Activated CD4-positive, alpha-beta T cell treated with anti-CD3 and anti-CD28 coated beads for 36 hours (primary cell): ENCODE data around the gene RNF166. TPM values are rescaled to one million over a fixed set of nuclear protein-coding genes. Genes with fewer than 3 reads are reported as not detected.

ENCODE experiments used
- ATAC-seq: fragments of 200-7000 bp; cut with Tn5 transposase; one replicate; pipeline ENCODE4 v1.10.0; 2021; ENCODE audit warnings: mild to moderate bottlenecking, moderate library complexity
- CTCF ChIA-PET: fragments of 350-600 bp; sonication (Branson Sonifier 250); formaldehyde crosslinking; loops from one replicate; lab custom pipeline; 2021; ENCODE audit warnings: antibody characterized with exemption; lab: Charles Lee
- POLR2A ChIA-PET: fragments of 350-600 bp; sonication (Branson Sonifier 250); formaldehyde crosslinking; loops from one replicate; lab custom pipeline; 2021; ENCODE audit warnings: antibody characterized with exemption, inconsistent platforms; lab: Charles Lee
- DNase-seq: peaks from one replicate; pipeline ENCODE4 v3.0.0-alpha.2; 2020
- H3K27ac Mint-ChIP-seq: one replicate; pipeline ENCODE4 v1.8.0; 2021; ENCODE audit warnings: mixed read lengths
- H3K27me3 Mint-ChIP-seq: one replicate; pipeline ENCODE4 v1.8.0; 2021; ENCODE audit warnings: mixed read lengths
- H3K36me3 Mint-ChIP-seq: one replicate; pipeline ENCODE4 v1.8.0; 2021; ENCODE audit warnings: low read depth, mixed read lengths
- H3K4me1 Mint-ChIP-seq: one replicate; pipeline ENCODE4 v1.8.0; 2021; ENCODE audit warnings: mixed read lengths
- H3K4me3 Mint-ChIP-seq: one replicate; pipeline ENCODE4 v1.8.0; 2021; ENCODE audit warnings: mild to moderate bottlenecking, moderate library complexity, mixed read lengths
- H3K9me3 Mint-ChIP-seq: one replicate; pipeline ENCODE4 v1.8.0; 2021; ENCODE audit warnings: low read depth, mixed read lengths
- intact Hi-C, 2 experiments: fragments of 100-400 bp; cut with DNase I in 1 of 2; cut with micrococcal nuclease in 1 of 2; formaldehyde crosslinking; loops; one replicate each; pipeline versions ENCODE4 v1.14.2 to v1.15.1; 2022 to 2024; cut with DNase I, micrococcal nuclease
- total RNA-seq, 2 experiments: library from RNA; stranded (reverse); gene quantifications; one replicate each; pipeline ENCODE4 v1.2.3, GENCODE V29; 2021

RNF166 gene
- total RNA-seq, 2 experiments from 2014 or later = 44.0 to 49.7 TPM

DNA sequence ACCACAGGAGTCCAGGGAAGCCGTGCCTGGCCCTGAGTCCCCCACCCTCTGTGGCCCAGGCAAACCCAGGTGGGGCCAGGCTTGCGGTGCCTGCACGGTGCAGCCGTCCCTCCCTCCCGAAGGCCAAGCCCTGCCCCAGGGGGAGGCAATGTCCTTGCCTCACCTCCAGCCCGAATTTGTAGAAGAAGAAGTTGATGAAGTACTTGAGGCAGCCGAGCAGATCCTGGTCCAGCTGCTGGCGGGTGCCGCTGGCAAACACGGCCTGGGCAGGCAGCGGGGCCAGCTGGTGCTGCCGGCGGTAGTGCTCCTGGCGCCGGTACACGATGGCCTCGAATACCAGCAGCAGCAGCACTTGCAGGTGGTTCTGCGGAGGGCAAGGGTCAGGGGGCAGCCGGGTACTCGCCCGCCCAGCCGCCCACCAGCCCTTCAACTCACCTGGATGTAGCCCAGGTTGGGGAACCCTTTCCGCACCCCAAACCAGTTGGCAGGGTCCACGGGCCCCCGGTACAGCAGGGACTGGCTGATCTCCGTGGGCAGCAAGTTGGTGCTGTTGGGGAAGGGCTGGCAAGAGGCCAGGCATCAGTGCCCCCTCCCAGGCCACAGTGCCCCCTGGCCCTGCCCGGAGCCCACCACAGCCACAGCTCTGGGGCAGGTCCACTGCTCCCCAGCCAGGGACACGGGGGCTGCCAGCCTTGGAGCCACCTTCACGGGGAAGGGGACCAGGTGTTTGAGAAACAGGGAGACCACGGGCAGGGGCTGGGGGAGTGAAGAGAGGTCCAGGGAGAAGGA is 26.2 kb upstream of the RNF166 start:
- intact Hi-C loops = no loop called here
- Mint-ChIP-seq H3K27me3 (no peaks in the 10 kb centered on the region), H3K36me3 (peaks cover 15% of the 10 kb centered on the region), H3K4me3 (no peak overlapping the region), H3K27ac (no peak overlapping the region), H3K4me1 (no peaks in the 10 kb centered on the region), H3K9me3 (no peaks in the 10 kb centered on the region)
- DNase-seq (no peak), ATAC-seq (no peak)
- ChIA-PET POLR2A (no interaction called here), CTCF (no interaction called here)

DNA sequence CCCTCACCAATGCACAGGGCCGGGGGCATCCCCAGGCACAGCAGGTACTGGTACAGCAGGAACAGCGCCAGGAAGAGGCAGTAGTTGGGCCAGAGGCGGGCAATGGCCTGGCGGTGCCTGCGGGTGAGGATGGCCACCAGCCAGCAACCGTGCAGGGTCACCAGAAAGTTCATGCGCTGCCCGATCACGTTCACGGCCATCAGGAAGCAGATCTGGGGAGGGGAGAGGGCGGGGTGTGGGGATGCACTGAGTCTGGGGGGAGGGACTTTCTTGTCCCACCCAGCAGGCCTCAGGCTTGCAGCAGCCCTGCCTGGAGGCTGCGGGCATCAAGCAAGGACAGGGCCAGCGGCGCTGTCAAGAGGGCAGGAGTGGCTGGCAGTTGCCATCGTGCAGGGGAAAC is 25.5 kb upstream of the RNF166 start:
- ChIA-PET POLR2A (no interaction called here), CTCF (no interaction called here)
- no peak for DNase-seq
- H3K4me1 Mint-ChIP-seq = no peaks in the 10 kb centered on the region
- H3K27ac Mint-ChIP-seq = no peak overlapping the region
- no peaks in the 10 kb centered on the region for H3K9me3 Mint-ChIP-seq
- peaks cover 15% of the 10 kb centered on the region for H3K36me3 Mint-ChIP-seq
- no peak overlapping the region for H3K4me3 Mint-ChIP-seq
- no peak for ATAC-seq
- H3K27me3 Mint-ChIP-seq = no peaks in the 10 kb centered on the region
- intact Hi-C loops = no loop called here

DNA sequence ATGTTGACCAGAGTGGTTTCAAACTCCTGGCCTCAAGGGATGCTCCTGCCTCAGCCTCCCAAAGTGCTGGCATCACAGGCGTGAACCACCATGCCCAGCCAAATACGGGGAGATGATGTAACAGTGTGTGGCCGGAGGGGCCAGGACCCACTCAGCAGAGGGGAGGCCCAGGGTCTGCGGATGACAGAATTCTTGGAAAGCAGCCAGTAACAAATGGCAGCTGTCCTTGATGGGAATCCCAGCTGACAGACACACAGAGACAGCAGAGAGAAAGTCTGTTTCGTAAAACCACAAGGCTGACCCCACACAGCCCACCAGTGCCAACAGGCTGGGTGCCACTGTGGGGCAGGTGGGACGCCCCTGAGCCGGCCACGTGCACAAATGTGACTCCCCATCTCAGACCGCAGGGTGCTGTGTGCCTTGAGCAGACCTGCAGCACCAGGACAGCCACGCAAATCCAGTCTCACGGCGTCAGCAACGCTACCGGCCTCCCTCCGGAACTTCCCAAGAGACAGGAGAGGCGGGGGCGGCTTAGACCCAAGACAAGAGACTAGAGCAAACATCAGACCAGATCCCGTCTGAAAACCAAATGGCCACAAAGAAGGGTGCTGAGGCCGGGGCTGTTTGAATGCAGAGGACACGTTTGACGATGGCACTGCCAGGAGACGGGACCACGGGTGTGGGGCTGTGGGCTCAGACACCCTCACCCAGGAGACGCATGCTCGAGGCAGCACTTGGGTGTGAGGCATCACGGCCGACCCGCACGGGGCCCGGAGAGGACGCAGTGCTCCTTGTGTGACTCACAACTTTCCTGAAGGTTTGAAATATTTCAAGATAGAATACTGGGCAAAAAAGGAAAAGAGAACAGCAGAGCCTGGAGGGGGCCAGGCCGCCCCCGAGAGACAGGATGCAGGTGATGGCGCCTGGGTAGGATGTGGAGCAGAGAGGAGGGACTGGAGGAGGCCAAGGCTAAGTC is 24.7 kb upstream of the RNF166 start:
- ChIA-PET CTCF (no interaction called here), POLR2A (no interaction called here)
- intact Hi-C loops = no loop called here
- Mint-ChIP-seq H3K36me3 (peaks cover 17% of the 10 kb centered on the region), H3K9me3 (no peaks in the 10 kb centered on the region), H3K4me1 (no peaks in the 10 kb centered on the region), H3K27me3 (no peaks in the 10 kb centered on the region), H3K4me3 (no peak overlapping the region), H3K27ac (no peak overlapping the region)
- DNase-seq = no peak
- ATAC-seq = no peak

DNA sequence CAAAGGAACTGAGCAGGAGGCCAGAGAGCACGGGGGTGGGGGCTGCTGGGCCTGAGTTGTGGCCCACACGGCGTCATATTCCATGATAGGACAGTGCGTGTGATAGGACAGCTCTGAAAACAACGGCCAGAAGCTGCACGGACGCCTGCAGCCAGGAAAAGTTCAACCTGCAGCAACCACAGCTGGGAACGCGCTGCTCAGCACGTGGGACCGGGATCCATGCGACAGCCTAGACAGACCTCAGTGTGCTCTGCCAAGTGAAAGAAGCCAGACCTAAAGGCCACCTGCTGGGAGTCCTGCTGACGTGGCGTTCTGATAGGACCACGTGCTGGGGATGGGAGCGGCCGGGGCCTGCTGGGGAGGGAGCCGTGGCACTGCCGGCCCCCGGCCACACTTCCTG is 21.7 kb upstream of the RNF166 start:
- no peaks in the 10 kb centered on the region for H3K9me3 Mint-ChIP-seq
- H3K27me3 Mint-ChIP-seq = no peaks in the 10 kb centered on the region
- CTCF ChIA-PET = no interaction called here
- POLR2A ChIA-PET = no interaction called here
- intact Hi-C loops = no loop called here
- no peak overlapping the region for H3K4me3 Mint-ChIP-seq
- no peaks in the 10 kb centered on the region for H3K4me1 Mint-ChIP-seq
- no peak overlapping the region for H3K27ac Mint-ChIP-seq
- ATAC-seq = no peak
- peaks cover 13% of the 10 kb centered on the region for H3K36me3 Mint-ChIP-seq
- no peak for DNase-seq

DNA sequence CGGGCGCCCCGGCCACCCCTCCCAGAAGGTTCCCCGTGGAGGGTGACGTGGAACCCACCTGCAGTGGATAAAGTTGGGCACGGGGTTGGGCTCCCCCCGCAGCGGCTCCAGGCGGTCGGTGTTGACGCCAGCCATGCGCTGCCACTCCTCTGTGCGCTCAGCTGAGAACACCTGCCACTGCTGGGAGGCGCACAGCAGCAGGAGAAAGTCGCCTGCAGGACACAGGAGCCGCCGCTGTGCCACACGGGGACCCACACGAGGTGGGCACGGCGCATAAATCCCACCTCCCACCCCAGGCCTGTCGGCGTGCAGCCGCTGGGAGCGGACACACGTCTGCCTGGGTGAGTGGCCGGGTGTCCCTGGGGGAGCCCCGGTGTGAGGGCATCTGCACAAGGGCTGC is 20.8 kb upstream of the RNF166 start:
- DNase-seq = no peak
- CTCF ChIA-PET = no interaction called here
- intact Hi-C loops = no loop called here
- Mint-ChIP-seq H3K36me3 (peaks cover 16% of the 10 kb centered on the region), H3K9me3 (no peaks in the 10 kb centered on the region), H3K27ac (no peak overlapping the region), H3K4me3 (no peak overlapping the region), H3K27me3 (no peaks in the 10 kb centered on the region), H3K4me1 (no peaks in the 10 kb centered on the region)
- ATAC-seq = no peak
- POLR2A ChIA-PET = no interaction called here

DNA sequence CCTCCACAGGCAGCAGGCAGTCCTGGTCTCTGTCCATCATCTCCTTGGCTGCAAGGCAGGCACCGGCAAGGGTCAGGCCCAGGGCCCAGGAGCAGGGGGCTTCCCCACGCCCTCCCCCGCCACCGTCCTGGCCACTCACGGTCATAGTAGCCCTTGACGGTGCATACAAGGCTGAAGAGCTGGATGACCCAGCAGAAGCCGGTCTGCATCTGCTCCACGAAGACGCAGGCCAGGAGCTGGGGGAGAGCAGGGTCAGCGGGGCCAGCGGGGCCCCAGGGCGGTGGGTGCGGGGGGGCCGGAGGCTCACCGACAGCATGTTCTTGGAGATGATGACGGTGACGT is 20.2 kb upstream of the RNF166 start:
- intact Hi-C loops = no loop called here
- ATAC-seq (no peak), DNase-seq (no peak)
- Mint-ChIP-seq H3K4me3 (no peak overlapping the region), H3K27ac (no peak overlapping the region), H3K9me3 (no peaks in the 10 kb centered on the region), H3K27me3 (no peaks in the 10 kb centered on the region), H3K36me3 (peaks cover 14% of the 10 kb centered on the region), H3K4me1 (no peaks in the 10 kb centered on the region)
- CTCF ChIA-PET = no interaction called here
- POLR2A ChIA-PET = no interaction called here

DNA sequence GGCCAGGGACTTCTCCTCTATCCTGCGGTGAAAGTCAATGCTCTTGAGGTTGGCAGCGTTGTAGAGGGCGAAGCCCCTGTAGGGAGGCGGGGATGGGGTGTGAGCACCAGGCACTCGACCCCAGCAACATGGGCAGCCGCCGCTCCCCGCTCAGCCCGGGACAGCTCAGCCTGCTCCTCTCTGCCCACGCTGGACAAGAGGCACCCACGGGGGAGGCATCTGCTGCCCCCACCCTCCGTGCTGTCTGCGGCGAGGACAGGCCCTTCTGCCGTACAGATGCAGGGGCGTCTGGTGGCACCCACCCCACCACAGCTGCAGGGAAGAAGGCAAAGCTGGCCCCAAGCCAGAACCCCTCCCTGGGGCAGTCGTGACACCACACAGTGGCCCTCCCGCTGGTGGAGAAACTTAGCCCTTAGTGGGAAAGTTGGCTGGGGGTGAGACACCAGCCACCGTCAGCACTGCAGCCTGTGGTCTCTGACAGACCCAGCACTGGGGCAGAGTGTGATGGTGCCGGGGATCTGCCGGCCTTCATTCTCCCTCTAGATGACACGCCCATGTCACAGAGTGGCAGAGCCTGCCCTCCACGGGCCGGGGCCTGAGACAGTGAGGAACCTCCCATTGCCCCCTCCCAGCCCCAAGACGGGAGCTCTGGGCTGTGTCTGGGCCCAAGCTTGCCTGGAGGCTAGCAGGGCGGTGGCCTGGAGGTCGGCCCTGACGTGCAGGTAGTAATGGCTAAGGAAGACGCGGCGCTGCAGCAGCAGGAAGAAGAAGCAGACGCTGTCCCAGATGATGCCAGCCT is 19.6 kb upstream of the RNF166 start:
- ChIA-PET POLR2A (no interaction called here), CTCF (no interaction called here)
- no peak overlapping the region for H3K4me3 Mint-ChIP-seq
- intact Hi-C loops = no loop called here
- H3K9me3 Mint-ChIP-seq = no peaks in the 10 kb centered on the region
- H3K36me3 Mint-ChIP-seq = peaks cover 9% of the 10 kb centered on the region
- H3K27ac Mint-ChIP-seq = no peak overlapping the region
- no peaks in the 10 kb centered on the region for H3K4me1 Mint-ChIP-seq
- ATAC-seq (no peak), DNase-seq (no peak)
- H3K27me3 Mint-ChIP-seq = no peaks in the 10 kb centered on the region

DNA sequence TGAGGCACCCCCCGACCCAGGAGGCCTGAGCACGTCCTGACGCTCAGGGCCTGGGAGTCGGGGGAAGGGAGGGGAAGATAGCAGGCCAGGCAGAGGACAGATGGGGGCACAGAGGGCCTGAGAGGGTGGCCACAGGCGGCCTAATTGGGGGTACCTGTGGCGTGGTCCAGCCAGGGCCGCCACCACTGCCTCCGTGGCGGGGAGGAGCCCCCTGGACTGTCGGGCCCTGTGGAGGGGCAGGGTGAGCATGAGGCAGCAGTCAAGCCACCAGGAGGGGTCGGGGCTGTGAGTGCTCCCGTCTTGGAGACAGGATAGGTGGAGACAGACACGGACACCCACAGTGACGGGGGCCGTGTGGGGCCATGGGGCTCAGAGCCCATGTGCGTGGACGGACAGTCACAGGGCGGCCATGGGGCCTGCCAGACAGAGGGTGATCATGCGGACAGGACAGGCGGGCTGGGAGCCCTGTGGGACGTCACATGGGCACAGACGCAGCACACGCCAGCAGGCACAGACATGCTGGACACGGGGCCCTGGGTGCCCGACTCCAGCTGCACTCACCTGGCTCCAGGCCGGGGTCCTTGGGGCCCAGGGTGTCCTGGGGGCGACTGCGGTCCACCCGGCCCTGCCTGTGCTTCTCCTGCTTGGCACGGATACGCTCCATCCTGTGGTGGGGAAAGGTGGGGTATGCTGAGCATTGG is 18.8 kb upstream of the RNF166 start:
- Mint-ChIP-seq H3K4me1 (no peaks in the 10 kb centered on the region), H3K27ac (no peak overlapping the region), H3K27me3 (no peaks in the 10 kb centered on the region), H3K36me3 (peaks cover 13% of the 10 kb centered on the region), H3K9me3 (no peaks in the 10 kb centered on the region), H3K4me3 (no peak overlapping the region)
- no peak for DNase-seq
- ATAC-seq = no peak
- ChIA-PET POLR2A (no interaction called here), CTCF (no interaction called here)
- intact Hi-C loops = no loop called here

DNA sequence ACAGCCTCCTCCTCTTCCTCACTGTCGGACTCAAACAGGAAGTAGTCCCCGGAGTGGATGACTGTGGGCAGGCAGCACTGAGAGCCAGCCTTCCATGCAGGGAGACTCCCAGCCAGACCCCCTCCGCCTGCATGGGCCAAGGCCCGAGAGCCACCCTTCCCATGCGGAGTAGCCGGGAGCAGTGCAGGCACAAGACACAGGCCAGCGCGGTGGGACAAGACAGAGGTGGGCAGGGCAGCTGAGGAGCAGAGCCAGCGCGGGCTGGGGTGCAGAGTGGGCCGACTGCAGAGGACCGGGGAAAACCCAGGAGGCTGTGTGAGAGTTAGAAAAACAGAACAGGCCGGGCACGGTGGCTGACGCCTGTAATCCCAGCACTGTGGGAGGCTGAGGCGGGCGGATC is 17.7 kb upstream of the RNF166 start:
- Mint-ChIP-seq H3K36me3 (peaks cover 17% of the 10 kb centered on the region), H3K4me3 (no peak overlapping the region), H3K27me3 (no peaks in the 10 kb centered on the region), H3K27ac (no peak overlapping the region), H3K9me3 (no peaks in the 10 kb centered on the region), H3K4me1 (no peaks in the 10 kb centered on the region)
- POLR2A ChIA-PET = no interaction called here
- intact Hi-C loops = no loop called here
- DNase-seq (no peak), ATAC-seq (no peak)
- CTCF ChIA-PET = no interaction called here

DNA sequence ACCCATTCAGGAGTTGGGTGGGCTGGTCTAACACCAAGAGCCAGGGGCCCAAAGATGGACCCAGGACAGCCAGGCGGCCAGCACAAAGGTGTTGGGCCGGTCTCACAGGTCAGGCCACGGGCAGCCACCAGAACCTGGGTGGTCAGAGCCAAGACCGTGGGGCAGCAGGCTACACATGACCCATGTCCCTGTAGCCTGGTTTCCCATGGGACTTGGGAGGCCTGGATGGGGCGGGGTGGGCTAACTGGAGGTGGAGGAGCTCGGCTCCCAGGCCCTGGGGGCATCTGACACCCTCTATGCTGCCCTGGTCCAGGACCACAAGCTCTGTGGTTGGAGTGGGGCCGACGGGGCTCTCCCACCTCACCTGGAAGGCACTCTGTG is 17.3 kb upstream of the RNF166 start:
- H3K36me3 Mint-ChIP-seq = peaks cover 19% of the 10 kb centered on the region

More for the DNA sequence above, 17.3 kb upstream of the RNF166 start:
- Mint-ChIP-seq H3K4me3 (no peak overlapping the region), H3K27ac (no peak overlapping the region), H3K9me3 (no peaks in the 10 kb centered on the region), H3K4me1 (no peaks in the 10 kb centered on the region), H3K27me3 (no peaks in the 10 kb centered on the region)
- CTCF ChIA-PET = no interaction called here
- intact Hi-C loops = no loop called here
- ATAC-seq (no peak), DNase-seq (no peak)
- POLR2A ChIA-PET = no interaction called here
